Measurements from ENCODE around the gene TMEM238. TPM values are rescaled to one million over a fixed set of nuclear protein-coding genes. Genes with fewer than 3 reads are reported as not detected.

Gene TMEM238
- total RNA-seq, 1 donor, result 1.9 TPM

Other genes with a start within 250 kb of the TMEM238 start
- gene TNNT1, start 235.1 kb downstream of the TMEM238 start, total RNA-seq, result 9.7 TPM
- gene TNNI3, start 226.6 kb downstream of the TMEM238 start, total RNA-seq, result not detected
- 0.52 TPM for gene DNAAF3, start 217.7 kb downstream of the TMEM238 start, total RNA-seq
- gene SYT5, start 204.0 kb downstream of the TMEM238 start, total RNA-seq, result 0.63 TPM
- not detected for gene PTPRH, start 174.8 kb downstream of the TMEM238 start, total RNA-seq
- 2.0 TPM for gene TMEM86B, start 155.5 kb downstream of the TMEM238 start, total RNA-seq
- gene PPP6R1, start 125.3 kb downstream of the TMEM238 start, total RNA-seq, result 62.5 TPM
- gene HSPBP1, start 104.2 kb downstream of the TMEM238 start, total RNA-seq, result 7.9 TPM
- 0.52 TPM for gene BRSK1, start 100.3 kb downstream of the TMEM238 start, total RNA-seq
- gene TMEM150B, start 59.0 kb downstream of the TMEM238 start, total RNA-seq, result 2.0 TPM
- 14.3 TPM for gene KMT5C, start 44.4 kb downstream of the TMEM238 start, total RNA-seq
- not detected for gene COX6B2, start 29.6 kb downstream of the TMEM238 start, total RNA-seq
- not detected for gene GARIN5B, start 21.0 kb downstream of the TMEM238 start, total RNA-seq
- gene IL11, start 13.8 kb downstream of the TMEM238 start, total RNA-seq, result 0.10 TPM
- gene TMEM190, start 7.5 kb downstream of the TMEM238 start, total RNA-seq, result not detected
- 605 TPM for gene RPL28, start 1.6 kb upstream of the TMEM238 start, total RNA-seq
- 20.7 TPM for gene UBE2S, start 23.5 kb upstream of the TMEM238 start, total RNA-seq
- gene SHISA7, start 59.0 kb upstream of the TMEM238 start, total RNA-seq, result not detected
- gene ISOC2, start 77.3 kb upstream of the TMEM238 start, total RNA-seq, result 4.5 TPM
- gene C19orf85, start 80.5 kb upstream of the TMEM238 start, total RNA-seq, result not detected
- gene ZNF628, start 92.3 kb upstream of the TMEM238 start, total RNA-seq, result 3.5 TPM
- 1.9 TPM for gene NAT14, start 100.9 kb upstream of the TMEM238 start, total RNA-seq
- gene SSC5D, start 104.1 kb upstream of the TMEM238 start, total RNA-seq, result 0.10 TPM
- gene SBK2, start 152.8 kb upstream of the TMEM238 start, total RNA-seq, result not detected
- gene SBK3, start 161.3 kb upstream of the TMEM238 start, total RNA-seq, result not detected
- gene ZNF579, start 196.6 kb upstream of the TMEM238 start, total RNA-seq, result 2.7 TPM
- 2.2 TPM for gene FIZ1, start 215.2 kb upstream of the TMEM238 start, total RNA-seq
- gene ZNF524, start 216.0 kb upstream of the TMEM238 start, total RNA-seq, result 9.6 TPM
- 3.3 TPM for gene ZNF865, start 221.4 kb upstream of the TMEM238 start, total RNA-seq
- gene ZNF784, start 240.3 kb upstream of the TMEM238 start, total RNA-seq, result 6.3 TPM

All from mononuclear cell (primary cell).